ENCODE data around the gene NOTUM.

NOTUM gene

DNA sequence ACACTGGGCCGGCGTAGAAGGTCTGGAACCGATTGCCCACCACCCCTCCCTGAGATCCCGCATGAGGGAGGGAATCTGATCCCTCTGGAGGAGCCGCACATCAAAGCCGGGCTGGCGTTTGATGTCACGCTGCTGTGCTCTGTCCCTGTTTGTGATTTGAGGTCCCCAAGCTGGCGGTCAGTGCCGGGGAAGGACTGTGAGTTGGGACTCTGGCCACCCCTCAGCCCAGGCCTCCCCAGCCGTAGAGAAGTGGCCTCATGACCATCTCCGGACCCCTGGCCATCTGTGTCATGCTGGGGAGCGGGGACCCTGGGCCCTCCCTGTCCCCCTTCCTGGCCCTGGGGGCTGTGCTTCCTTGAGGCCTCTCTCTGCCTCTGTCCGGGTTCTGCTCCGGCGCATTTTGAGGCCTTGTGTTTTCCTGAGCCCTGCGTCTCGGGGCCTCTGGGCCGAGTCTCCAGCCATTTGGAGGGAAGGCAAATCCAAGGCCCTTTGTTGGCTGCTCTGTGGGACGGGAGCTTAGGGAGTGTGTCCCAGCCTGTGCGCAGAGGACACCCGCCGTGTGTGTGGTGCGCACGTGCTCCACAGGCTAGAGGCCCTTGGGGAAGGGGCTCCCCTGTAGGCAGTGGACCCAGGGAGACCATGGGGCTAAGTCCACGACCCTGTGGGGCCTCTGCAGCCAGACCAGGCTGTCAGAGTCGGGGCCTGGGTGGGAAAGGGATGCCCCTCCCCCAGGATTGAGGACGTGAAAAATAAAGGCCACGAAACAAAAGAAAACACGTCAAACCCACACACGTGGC lies 31.5 kb upstream of the NOTUM start:
- TF ChIP-seq, protein P1, sequence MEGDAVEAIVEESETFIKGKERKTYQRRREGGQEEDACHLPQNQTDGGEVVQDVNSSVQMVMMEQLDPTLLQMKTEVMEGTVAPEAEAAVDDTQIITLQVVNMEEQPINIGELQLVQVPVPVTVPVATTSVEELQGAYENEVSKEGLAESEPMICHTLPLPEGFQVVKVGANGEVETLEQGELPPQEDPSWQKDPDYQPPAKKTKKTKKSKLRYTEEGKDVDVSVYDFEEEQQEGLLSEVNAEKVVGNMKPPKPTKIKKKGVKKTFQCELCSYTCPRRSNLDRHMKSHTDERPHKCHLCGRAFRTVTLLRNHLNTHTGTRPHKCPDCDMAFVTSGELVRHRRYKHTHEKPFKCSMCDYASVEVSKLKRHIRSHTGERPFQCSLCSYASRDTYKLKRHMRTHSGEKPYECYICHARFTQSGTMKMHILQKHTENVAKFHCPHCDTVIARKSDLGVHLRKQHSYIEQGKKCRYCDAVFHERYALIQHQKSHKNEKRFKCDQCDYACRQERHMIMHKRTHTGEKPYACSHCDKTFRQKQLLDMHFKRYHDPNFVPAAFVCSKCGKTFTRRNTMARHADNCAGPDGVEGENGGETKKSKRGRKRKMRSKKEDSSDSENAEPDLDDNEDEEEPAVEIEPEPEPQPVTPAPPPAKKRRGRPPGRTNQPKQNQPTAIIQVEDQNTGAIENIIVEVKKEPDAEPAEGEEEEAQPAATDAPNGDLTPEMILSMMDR (conservative IDR thresholded peaks at IDR 0.05; ENCODE audit: low read depth) = no peak
- DNase-seq (ENCODE audit: low spot score) = no peak
- ChIA-PET POLR2A (ENCODE audit: low non-redundant PET) (interaction anchor here (1.0 to 1.1 kb wide), 2 partner anchors 11 to 16 kb away, joined by 4 to 5 read pairs; partner anchors contain the start of gene ASPSCR1), CTCF (interaction anchor here (0.7 to 1.3 kb wide), 4 partner anchors 10 to 34 kb away, joined by 3 to 6 read pairs (median 4); no protein-coding TSS in a partner anchor)
- H3K27ac ChIP-seq = peak overlapping the region; percentile 100

GRCh38 chr17:81991684-81992305 lies 30.8 kb upstream of the NOTUM start:
- ChIA-PET POLR2A (ENCODE audit: low non-redundant PET) (interaction anchor here (1.0 to 1.1 kb wide), 2 partner anchors 12 to 15 kb away, joined by 4 to 5 read pairs; partner anchors contain the start of gene ASPSCR1), CTCF (interaction anchor here (0.6 to 2.0 kb wide), 7 partner anchors 11 to 669 kb away, joined by 3 to 18 read pairs (median 3); no protein-coding TSS in a partner anchor)
- TF ChIP-seq, protein P1 (conservative IDR thresholded peaks at IDR 0.05; ENCODE audit: low read depth) = no peak
- H3K27ac ChIP-seq = peak overlapping the region; percentile 100
- peak; percentile 58 for DNase-seq (ENCODE audit: low spot score)

DNA sequence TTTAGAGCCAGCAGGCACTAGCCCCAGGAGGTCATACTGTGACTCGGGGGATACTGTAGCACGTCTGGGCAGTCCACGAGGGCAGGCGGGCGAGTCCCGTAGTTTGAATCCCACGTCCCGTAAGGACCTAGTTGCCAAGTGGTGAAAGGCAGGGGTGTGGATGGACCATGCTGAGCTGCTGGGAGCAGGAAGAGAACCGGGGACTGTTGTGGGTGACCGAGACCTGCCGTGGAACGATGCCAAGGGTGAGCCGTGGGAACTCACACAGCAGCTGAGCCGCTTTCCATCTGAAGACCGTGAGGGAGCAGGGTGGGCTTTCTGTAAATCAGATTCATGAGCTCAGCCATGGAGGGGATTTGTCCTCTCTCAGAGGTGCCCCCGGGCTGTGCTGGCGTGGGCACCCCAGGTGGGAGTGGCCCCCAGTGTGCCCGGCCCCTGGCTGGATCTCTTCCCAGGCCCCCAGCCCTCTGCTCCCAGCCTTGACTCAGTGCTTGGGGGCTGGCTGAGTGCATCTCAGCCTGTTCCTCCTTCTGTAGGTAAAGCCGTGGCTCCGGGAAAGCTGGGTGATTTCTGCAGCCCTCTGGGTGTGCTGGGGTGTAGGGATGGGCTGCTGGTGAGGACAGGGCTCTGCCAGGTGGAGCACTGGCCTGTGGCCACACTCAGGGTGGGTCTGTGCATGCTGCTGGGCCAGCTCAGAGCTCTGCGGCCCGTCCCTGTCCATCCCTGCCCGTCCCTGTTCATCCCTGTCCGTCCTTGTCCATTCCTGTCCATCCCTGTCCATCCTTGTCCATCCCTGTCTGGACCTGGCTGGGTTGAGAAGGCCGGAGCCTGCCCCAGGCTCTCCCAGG lies 30.1 kb upstream of the NOTUM start:
- TF ChIP-seq, protein P1 (conservative IDR thresholded peaks at IDR 0.05; ENCODE audit: low read depth) = no peak
- ChIA-PET CTCF (interaction anchor here (0.6 to 2.0 kb wide), 5 partner anchors 12 to 668 kb away, joined by 3 to 18 read pairs (median 3); no protein-coding TSS in a partner anchor), POLR2A (ENCODE audit: low non-redundant PET) (interaction anchor here (1.0 to 1.1 kb wide), 2 partner anchors 13 to 14 kb away, joined by 4 to 5 read pairs; partner anchors contain the start of gene ASPSCR1)
- H3K27ac ChIP-seq = peak overlapping the region; percentile 100
- DNase-seq (ENCODE audit: low spot score) = no peak

DNA sequence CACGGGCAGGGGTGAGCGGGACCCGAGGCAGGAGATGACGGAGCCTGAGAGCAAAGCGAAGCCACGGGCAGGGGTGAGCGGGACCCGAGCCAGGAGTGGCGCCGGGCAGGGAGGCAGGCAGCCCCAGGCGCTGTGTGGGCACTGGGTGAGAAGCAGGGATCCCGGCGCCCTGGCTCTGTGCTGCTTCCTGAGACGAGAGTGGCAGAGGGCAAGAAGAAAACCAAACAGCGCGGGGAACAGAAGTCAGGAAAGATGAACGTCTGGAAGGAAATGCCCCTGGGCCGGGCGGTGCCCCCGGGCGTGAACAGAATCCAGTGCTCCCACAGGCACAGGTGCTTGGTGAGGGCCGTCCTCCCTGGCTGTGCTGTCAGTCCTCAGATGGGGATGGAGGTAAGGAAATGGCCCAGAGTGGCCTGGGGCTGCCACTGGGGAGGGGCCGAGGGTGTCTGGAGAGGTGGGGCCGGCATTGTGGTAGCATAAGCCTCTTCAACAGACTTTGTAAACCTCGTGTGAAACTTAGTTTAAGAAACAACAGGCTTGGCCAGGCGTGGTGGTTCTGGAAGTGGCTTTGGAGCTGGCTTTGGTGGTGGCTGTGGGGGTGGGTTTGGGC lies 26.3 kb upstream of the NOTUM start:
- POLR2A ChIA-PET (ENCODE audit: low non-redundant PET) = no interaction called here

GRCh38 chr17:81986606-81987005 lies 25.6 kb upstream of the NOTUM start:
- H3K27ac ChIP-seq = no peak overlapping the region
- no peak for DNase-seq (ENCODE audit: low spot score)
- POLR2A ChIA-PET (ENCODE audit: low non-redundant PET) = no interaction called here
- TF ChIP-seq, protein P1 (conservative IDR thresholded peaks at IDR 0.05; ENCODE audit: low read depth) = no peak
- CTCF ChIA-PET = interaction anchor here (1.5 kb wide), 1 partner anchor 27 kb away, joined by 6 read pairs; no protein-coding TSS in a partner anchor

More for the DNA sequence above, 26.3 kb upstream of the NOTUM start:
- TF ChIP-seq, protein P1 (conservative IDR thresholded peaks at IDR 0.05; ENCODE audit: low read depth) = no peak
- CTCF ChIA-PET = interaction anchor here (0.7 kb wide), 1 partner anchor 29 kb away, joined by 3 read pairs; no protein-coding TSS in a partner anchor
- no peak for DNase-seq (ENCODE audit: low spot score)
- peak overlapping the region; percentile 100 for H3K27ac ChIP-seq
